Astrocyte (in vitro differentiated cells and primary cell): ENCODE results near the gene UNC5A. TPM values are rescaled to one million over a fixed set of nuclear protein-coding genes. Genes with fewer than 3 reads are reported as not detected.

ENCODE experiments used
- DNase-seq: peaks from one replicate; pipeline ENCODE4 v3.0.0-alpha.2; 2010; ENCODE audit warnings: low read depth
- FAIRE-seq: peaks from 2 replicates; lab custom pipeline; 2011; peaks lifted over from hg19 to GRCh38; lab: Jason Lieb, UNC
- H2AFZ ChIP-seq: 2 replicates; pipeline ENCODE4 v1.6.0; 2012; ENCODE audit warnings: low read depth, low read length, inconsistent platforms
- H3K27ac ChIP-seq: 2 replicates; pipeline ENCODE4 v1.5.1; 2011; ENCODE audit warnings: low read depth, low read length, inconsistent platforms
- H3K27me3 ChIP-seq: 2 replicates; pipeline ENCODE4 v1.6.0; 2011; ENCODE audit warnings: low read length, inconsistent platforms; ENCODE audit not compliant: insufficient read depth
- H3K36me3 ChIP-seq: 2 replicates; pipeline ENCODE4 v1.5.1; 2011; ENCODE audit warnings: low read length, inconsistent platforms; ENCODE audit not compliant: insufficient read depth
- H3K4me1 ChIP-seq: 2 replicates; pipeline ENCODE4 v1.5.1; 2011; ENCODE audit warnings: low read length, inconsistent platforms; ENCODE audit not compliant: insufficient read depth
- H3K4me2 ChIP-seq: 2 replicates; pipeline ENCODE4 v1.6.0; 2012; ENCODE audit warnings: low read length, inconsistent platforms
- H3K4me3 ChIP-seq: 2 replicates; pipeline ENCODE4 v1.5.1; 2011; ENCODE audit warnings: low read depth, mild to moderate bottlenecking, low read length, inconsistent platforms; ENCODE audit not compliant: insufficient read depth
- H3K79me2 ChIP-seq: 2 replicates; pipeline ENCODE4 v1.6.0; 2012; ENCODE audit warnings: mild to moderate bottlenecking, low read length, inconsistent platforms; ENCODE audit not compliant: insufficient read depth
- H3K9ac ChIP-seq: 2 replicates; pipeline ENCODE4 v1.6.0; 2012; ENCODE audit warnings: mild to moderate bottlenecking, low read length, inconsistent platforms
- H3K9me3 ChIP-seq: 2 replicates; pipeline ENCODE4 v1.5.1; 2012; ENCODE audit warnings: low read depth, mild to moderate bottlenecking, low read length, inconsistent platforms; ENCODE audit not compliant: insufficient read depth
- H4K20me1 ChIP-seq: 2 replicates; pipeline ENCODE4 v1.6.0; 2012; ENCODE audit warnings: low read length, inconsistent platforms; ENCODE audit not compliant: insufficient read depth
- H3K27ac Mint-ChIP-seq: one replicate; pipeline ENCODE4 v1.8.0; 2021; ENCODE audit warnings: mild to moderate bottlenecking, mixed read lengths; ENCODE audit not compliant: unreplicated experiment
- H3K27me3 Mint-ChIP-seq: one replicate; pipeline ENCODE4 v1.8.0; 2021; ENCODE audit warnings: low read depth, mixed read lengths; ENCODE audit not compliant: unreplicated experiment
- H3K36me3 Mint-ChIP-seq: one replicate; pipeline ENCODE4 v1.8.0; 2021; ENCODE audit warnings: low read depth, mixed read lengths; ENCODE audit not compliant: unreplicated experiment
- H3K4me1 Mint-ChIP-seq: one replicate; pipeline ENCODE4 v1.8.0; 2021; ENCODE audit warnings: low read depth, mixed read lengths; ENCODE audit not compliant: unreplicated experiment
- H3K4me3 Mint-ChIP-seq: one replicate; pipeline ENCODE4 v1.8.0; 2021; ENCODE audit warnings: mild to moderate bottlenecking, moderate library complexity, mixed read lengths; ENCODE audit not compliant: unreplicated experiment
- H3K9me3 Mint-ChIP-seq: one replicate; pipeline ENCODE4 v1.8.0; 2021; ENCODE audit warnings: mild to moderate bottlenecking, mixed read lengths; ENCODE audit not compliant: unreplicated experiment
- EZH2 ChIP-seq: IDR thresholded peaks from 2 replicates; pipeline ENCODE4 v1.6.1; 2012; ENCODE audit warnings: mild to moderate bottlenecking, low read length, inconsistent platforms; ENCODE audit not compliant: insufficient read depth
- total RNA-seq: library from RNA; stranded (reverse); gene quantifications from 2 replicates; pipeline ENCODE4 v1.2.1, GENCODE V29; 2021
- TF ChIP-seq, protein P1 (sequence below): IDR thresholded peaks from 2 replicates; pipeline ENCODE4 v1.5.1; 2011; ENCODE audit warnings: low read depth, mild to moderate bottlenecking, inconsistent platforms, low read length, moderate library complexity; ENCODE audit not compliant: insufficient read depth

The UNC5A gene
- total RNA-seq, 1 donor from 2014 or later = 0.70 TPM

DNA sequence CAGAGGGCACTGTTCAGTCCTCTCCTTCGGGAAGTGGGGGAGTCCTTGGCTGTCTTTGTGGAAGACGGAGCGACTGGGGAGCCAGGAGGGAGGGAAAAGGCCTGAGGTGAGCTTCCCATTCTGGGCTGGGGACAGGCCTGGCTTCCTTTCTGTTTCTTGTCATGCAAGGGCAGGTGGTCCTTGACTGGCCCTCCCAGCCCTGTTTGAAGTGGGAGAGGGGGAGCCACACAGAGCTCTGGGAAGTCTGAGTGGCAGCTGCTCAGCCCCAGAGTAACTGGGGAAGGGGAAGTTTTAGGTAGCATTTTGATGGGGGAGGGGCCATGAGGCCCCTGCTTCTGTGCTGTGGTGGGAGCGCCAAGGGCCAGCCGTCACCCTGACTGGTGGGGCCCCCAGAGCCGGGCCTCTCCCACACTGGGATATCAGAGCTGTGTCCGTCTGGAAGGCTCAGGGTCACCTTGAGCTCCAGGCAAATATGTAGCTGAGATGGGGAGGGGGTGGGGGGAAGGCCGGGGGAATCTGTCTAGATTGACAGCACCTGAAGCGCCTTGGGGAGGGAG is 6.5 kb downstream of the UNC5A start:
- peaks cover 5% of the 10 kb centered on the region for H3K36me3 Mint-ChIP-seq
- Histone ChIP-seq H3K27me3 (peaks cover 50% of the 10 kb centered on the region), H3K36me3 (no peaks in the 10 kb centered on the region), H3K4me1 (no peaks in the 10 kb centered on the region), H3K79me2 (no peaks in the 10 kb centered on the region), H3K27ac (no peak overlapping the region), H3K4me3 (no peak overlapping the region), H3K9me3 (no peaks in the 10 kb centered on the region), H2AFZ (no peak overlapping the region), H3K4me2 (no peak overlapping the region), H4K20me1 (peaks cover 7% of the 10 kb centered on the region), H3K9ac (no peak overlapping the region)
- H3K4me1 Mint-ChIP-seq = peaks cover 4% of the 10 kb centered on the region
- H3K27ac Mint-ChIP-seq = no peak overlapping the region
- peaks cover 67% of the 10 kb centered on the region for H3K27me3 Mint-ChIP-seq
- DNase-seq = no peak
- H3K9me3 Mint-ChIP-seq = no peaks in the 10 kb centered on the region
- FAIRE-seq = no peak
- peak overlapping the region; percentile 70 for H3K4me3 Mint-ChIP-seq
- TF ChIP-seq, protein P1, sequence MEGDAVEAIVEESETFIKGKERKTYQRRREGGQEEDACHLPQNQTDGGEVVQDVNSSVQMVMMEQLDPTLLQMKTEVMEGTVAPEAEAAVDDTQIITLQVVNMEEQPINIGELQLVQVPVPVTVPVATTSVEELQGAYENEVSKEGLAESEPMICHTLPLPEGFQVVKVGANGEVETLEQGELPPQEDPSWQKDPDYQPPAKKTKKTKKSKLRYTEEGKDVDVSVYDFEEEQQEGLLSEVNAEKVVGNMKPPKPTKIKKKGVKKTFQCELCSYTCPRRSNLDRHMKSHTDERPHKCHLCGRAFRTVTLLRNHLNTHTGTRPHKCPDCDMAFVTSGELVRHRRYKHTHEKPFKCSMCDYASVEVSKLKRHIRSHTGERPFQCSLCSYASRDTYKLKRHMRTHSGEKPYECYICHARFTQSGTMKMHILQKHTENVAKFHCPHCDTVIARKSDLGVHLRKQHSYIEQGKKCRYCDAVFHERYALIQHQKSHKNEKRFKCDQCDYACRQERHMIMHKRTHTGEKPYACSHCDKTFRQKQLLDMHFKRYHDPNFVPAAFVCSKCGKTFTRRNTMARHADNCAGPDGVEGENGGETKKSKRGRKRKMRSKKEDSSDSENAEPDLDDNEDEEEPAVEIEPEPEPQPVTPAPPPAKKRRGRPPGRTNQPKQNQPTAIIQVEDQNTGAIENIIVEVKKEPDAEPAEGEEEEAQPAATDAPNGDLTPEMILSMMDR = no peak
- TF ChIP-seq EZH2 = no peak

DNA sequence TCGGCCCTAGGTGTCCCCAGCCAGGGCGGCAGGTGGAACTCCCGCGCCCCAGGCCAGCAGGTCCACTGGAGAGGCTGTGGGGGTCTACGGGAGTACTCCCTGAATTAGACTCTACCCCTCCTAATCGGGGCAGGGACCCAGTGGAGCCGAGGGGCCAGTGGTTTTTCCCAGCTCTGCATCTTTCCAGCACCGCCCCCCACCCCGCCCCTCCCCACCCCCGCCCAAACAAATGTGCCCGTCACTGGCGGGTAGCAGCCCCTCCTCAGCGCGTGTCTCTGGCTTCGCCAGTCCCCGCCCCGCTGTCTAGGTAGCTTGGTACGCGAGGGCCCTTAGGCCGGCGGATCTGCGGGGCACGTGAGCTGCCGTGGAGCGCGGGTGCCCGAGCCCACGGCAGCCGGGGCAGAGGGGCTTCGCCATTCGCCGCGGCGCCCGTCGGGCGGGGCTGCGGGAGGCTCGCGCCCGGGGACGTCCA is 7.0 kb downstream of the UNC5A start:
- Histone ChIP-seq H2AFZ (no peak overlapping the region), H3K9me3 (no peaks in the 10 kb centered on the region), H3K4me1 (no peaks in the 10 kb centered on the region), H3K4me2 (peak overlapping the region; percentile 75), H3K9ac (no peak overlapping the region), H3K27me3 (peaks cover 45% of the 10 kb centered on the region), H3K36me3 (no peaks in the 10 kb centered on the region), H3K27ac (no peak overlapping the region), H4K20me1 (peaks cover 2% of the 10 kb centered on the region), H3K79me2 (no peaks in the 10 kb centered on the region), H3K4me3 (no peak overlapping the region)
- Mint-ChIP-seq H3K36me3 (peaks cover 5% of the 10 kb centered on the region), H3K4me3 (no peak overlapping the region), H3K9me3 (no peaks in the 10 kb centered on the region), H3K27me3 (peaks cover 65% of the 10 kb centered on the region), H3K27ac (no peak overlapping the region), H3K4me1 (peaks cover 9% of the 10 kb centered on the region)
- DNase-seq (no peak), FAIRE-seq (no peak)
- TF ChIP-seq, protein P1 = no peak

DNA sequence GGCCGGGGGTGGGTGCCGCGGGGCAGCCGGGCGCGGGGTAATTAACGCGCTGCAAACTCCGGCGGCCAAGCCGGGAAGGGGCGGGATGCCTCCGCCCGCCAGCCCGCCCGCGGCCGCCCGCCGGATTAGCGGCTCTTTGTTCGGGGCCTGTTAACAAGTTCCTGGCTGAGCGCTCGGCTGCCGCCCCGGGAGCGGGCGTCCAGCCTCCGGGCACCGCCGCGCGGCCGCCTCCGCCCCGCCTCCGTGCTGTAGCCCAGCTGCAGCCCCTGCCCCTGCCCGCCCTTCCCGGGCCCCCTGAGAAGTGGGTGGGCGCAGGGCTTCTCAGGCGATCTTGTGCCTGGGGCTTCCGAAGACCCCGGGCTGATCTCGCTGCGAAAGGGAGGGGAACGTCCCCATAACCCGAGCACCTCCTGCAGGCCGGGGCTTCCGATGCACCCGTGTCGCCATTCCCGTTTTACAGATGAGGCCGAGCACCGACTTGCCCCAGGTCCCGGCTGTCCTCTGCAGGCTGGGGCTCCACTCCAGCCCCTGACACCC is 7.5 kb downstream of the UNC5A start:
- no peak overlapping the region for H3K9ac ChIP-seq
- peaks cover 14% of the 10 kb centered on the region for H3K4me1 Mint-ChIP-seq

More for the DNA sequence above, 7.5 kb downstream of the UNC5A start:
- Histone ChIP-seq H4K20me1 (no peaks in the 10 kb centered on the region), H3K4me1 (no peaks in the 10 kb centered on the region), H3K36me3 (no peaks in the 10 kb centered on the region), H2AFZ (peak overlapping the region; percentile 41), H3K4me2 (peak overlapping the region; percentile 75), H3K27ac (no peak overlapping the region), H3K27me3 (peaks cover 45% of the 10 kb centered on the region), H3K4me3 (no peak overlapping the region), H3K9me3 (no peaks in the 10 kb centered on the region), H3K79me2 (no peaks in the 10 kb centered on the region)
- peak overlapping the region; percentile 77 for H3K4me3 Mint-ChIP-seq
- no peak for FAIRE-seq
- peak; percentile 94 for TF ChIP-seq EZH2
- TF ChIP-seq, protein P1 = peak; percentile 12
- peaks cover 63% of the 10 kb centered on the region for H3K27me3 Mint-ChIP-seq
- no peaks in the 10 kb centered on the region for H3K9me3 Mint-ChIP-seq
- peaks cover 5% of the 10 kb centered on the region for H3K36me3 Mint-ChIP-seq
- no peak overlapping the region for H3K27ac Mint-ChIP-seq
- DNase-seq = no peak
